K562 (cell line): ENCODE measurements around the gene SHISA8. TPM values are rescaled to one million over a fixed set of nuclear protein-coding genes. Genes with fewer than 3 reads are reported as not detected.
A peak's percentile ranks its signal among the peaks of the same experiment; 100 is the strongest.

Source experiments
- ATAC-seq: fragments of 200-7000 bp; cut with Tn5 transposase; 3 replicates; pipeline ENCODE4 v1.9.1; 2020; ENCODE audit warnings: moderate library complexity
- BruUV-seq: library from RNA; stranded (reverse); fragments of 400-500 nt; replicated peaks from 2 replicates; lab custom pipeline; 2021; lab: Mats Ljungman, UMichigan
- CTCF ChIA-PET: fragments of 300-600 bp; formaldehyde crosslinking; extraction: SDS; loops from one replicate; lab custom pipeline; 2021; ENCODE audit warnings: low intra/inter-chr PET ratio; lab: Yijun Ruan, JAX
- POLR2A ChIA-PET: fragments of 300-600, 350-650 bp; sonication (Branson Sonifier 250); formaldehyde crosslinking; extraction: SDS; loops from one replicate; lab custom pipeline; 2021; ENCODE audit warnings: antibody characterized with exemption, inconsistent platforms; lab: Yijun Ruan, JAX
- DNase-seq, 4 experiments: peaks; one replicate each; pipeline versions ENCODE4 v3.0.0 to v3.0.0-alpha.2; 2011 to 2018; ENCODE audit warnings: low spot score in 3 of 4, mixed read lengths in 3 of 4; ENCODE audit errors: extremely low read depth in 1 of 4
- FAIRE-seq: peaks from 2 replicates; lab custom pipeline; 2011; peaks lifted over from hg19 to GRCh38; lab: Jason Lieb, UNC
- H2AFZ ChIP-seq: 2 replicates; pipeline ENCODE4 v1.6.0; 2011; ENCODE audit warnings: low read depth, low read length, control low read depth, inconsistent platforms
- H3K27ac ChIP-seq: fragments of 200-600 bp; 3 replicates; pipeline ENCODE4 v1.8.0; 2011; ENCODE audit warnings: low read depth, mild to moderate bottlenecking, control low read depth, inconsistent platforms, low read length, moderate library complexity, mixed read lengths; ENCODE audit errors: extremely low read depth
- H3K27me3 ChIP-seq, 2 experiments: fragments of 300-600 bp in 1 of 2; 2 replicates in 1 of 2; 3 replicates in 1 of 2; pipeline versions ENCODE4 v1.6.0 to v1.8.0; 2011; ENCODE audit warnings: inconsistent platforms in 2 of 2, low read length in 2 of 2, mild to moderate bottlenecking in 1 of 2, mixed read lengths in 1 of 2, moderate library complexity in 1 of 2; ENCODE audit not compliant: control insufficient read depth in 2 of 2, insufficient read depth in 2 of 2
- H3K36me3 ChIP-seq: fragments of 300-600 bp; 3 replicates; pipeline ENCODE4 v1.8.0; 2011; ENCODE audit warnings: mild to moderate bottlenecking, low read length, inconsistent platforms; ENCODE audit not compliant: control insufficient read depth, insufficient read depth
- H3K4me1 ChIP-seq, 2 experiments: fragments of 200-600 bp in 1 of 2; replicated peaks in 1 of 2; 2 replicates in 1 of 2; 3 replicates in 1 of 2; pipeline versions ENCODE4 v1.5.1 to v1.8.0; 2011; ENCODE audit warnings: inconsistent platforms in 2 of 2, low read length in 2 of 2, mild to moderate bottlenecking in 1 of 2, mixed read lengths in 1 of 2, moderate library complexity in 1 of 2; ENCODE audit not compliant: control insufficient read depth in 2 of 2, insufficient read depth in 2 of 2
- H3K4me2 ChIP-seq: 2 replicates; pipeline ENCODE4 v1.6.1; 2011; ENCODE audit warnings: low read length, control low read depth, inconsistent platforms, mixed read lengths; ENCODE audit not compliant: insufficient read depth
- H3K4me3 ChIP-seq: fragments of 200-600 bp; sonication (generic), shearing (Covaris generic); 2 replicates; pipeline ENCODE4 v1.5.1; 2016; ENCODE audit warnings: control low read depth, inconsistent platforms
- H3K79me2 ChIP-seq: fragments of 200-600 bp; 3 replicates; pipeline ENCODE4 v1.8.0; 2011; ENCODE audit warnings: low read length, inconsistent platforms; ENCODE audit not compliant: control insufficient read depth, insufficient read depth
- H3K9ac ChIP-seq, 2 experiments: 2 replicates each; pipeline versions ENCODE4 v1.6.0 to v1.6.1; 2011; ENCODE audit warnings: low read depth in 2 of 2, low read length in 2 of 2, control low read depth in 1 of 2, inconsistent platforms in 1 of 2, mild to moderate bottlenecking in 1 of 2, mixed read lengths in 1 of 2; ENCODE audit not compliant: insufficient read depth in 1 of 2
- H3K9me1 ChIP-seq: one replicate; pipeline ENCODE4 v1.6.0; 2011; ENCODE audit warnings: inconsistent platforms, mild to moderate bottlenecking, low read length, moderate library complexity; ENCODE audit not compliant: control insufficient read depth, insufficient read depth
- H3K9me3 ChIP-seq: replicated peaks from 2 replicates; pipeline ENCODE4 v1.5.1; 2011; ENCODE audit warnings: low read depth, low read length, inconsistent platforms; ENCODE audit not compliant: control insufficient read depth, insufficient read depth
- H4K20me1 ChIP-seq: replicated peaks from 2 replicates; pipeline ENCODE4 v1.6.1; 2011; ENCODE audit warnings: low read length, inconsistent platforms, mixed read lengths; ENCODE audit not compliant: control insufficient read depth, insufficient read depth
- SP2 ChIP-seq: IDR thresholded peaks from 2 replicates; pipeline ENCODE4 v1.6.1; 2011; ENCODE audit warnings: mild to moderate bottlenecking, low read depth, low read length, moderate library complexity; ENCODE audit not compliant: poor library complexity, severe bottlenecking; ENCODE audit errors: extremely low read depth
- TOE1 ChIP-seq, 2 experiments: fragments of 450-650 bp in 1 of 2; sonication (generic) in 1 of 2; formaldehyde crosslinking in 1 of 2; IDR thresholded peaks; 2 replicates each; pipeline versions ENCODE4 v1.7.1 to v1.8.0; 2016 to 2022; ENCODE audit warnings: borderline replicate concordance in 2 of 2, mild to moderate bottlenecking in 2 of 2, antibody characterized with exemption in 1 of 2, inconsistent platforms in 1 of 2, low read depth in 1 of 2, missing genetic modification reagents in 1 of 2, moderate library complexity in 1 of 2
- ZNF121 ChIP-seq: sonication (generic); formaldehyde crosslinking; conservative IDR thresholded peaks from 2 replicates; pipeline ENCODE4 v1.8.0; 2022; ENCODE audit warnings: missing genetic modification reagents
- WGBS: fragments of 100-300 bp; shearing (Covaris generic); methylation state at CpG from one replicate; pipeline ENCODE4 v1.1.6; 2016; ENCODE audit warnings: low coverage, mixed read lengths; ENCODE audit not compliant: insufficient coverage; ENCODE audit errors: missing lambda C conversion rate; 5-methylcytosine and 5-hydroxymethylcytosine counted together
- in situ Hi-C: fragments of 300-500 bp; cut with MboI; formaldehyde crosslinking; loops from 4 replicates; pipeline ENCODE4 v1.15.0; 2018; ENCODE audit warnings: inconsistent platforms, mixed read lengths
- intact Hi-C: fragments of 100-400 bp; cut with micrococcal nuclease; formaldehyde crosslinking; loops from 2 replicates; pipeline ENCODE4 v1.14.2; 2022
- polyA plus RNA-seq, 8 experiments: library from polyadenylated mRNA; depleted of rRNA in 4 of 8; stranded (reverse) in 5 of 8; unstranded in 3 of 8; fragments of >200 nt; fragmentation: Nextera tagmentation in 2 of 8; fragmentation: Illumina TruSeq in 1 of 8; extraction: Ambion mirVana in 2 of 8; extraction: Trizol in 1 of 8; gene quantifications; 2 replicates each; pipeline versions ENCODE4 v1.2.1 to v1.2.3, GENCODE V29; 2011 to 2014; ENCODE audit warnings: inconsistent platforms in 1 of 8, missing spikeins in 1 of 8
- total RNA-seq, 7 experiments: library from RNA; depleted of rRNA in 6 of 7; stranded (reverse); fragments of >200 nt in 6 of 7; fragmentation: Illumina TruSeq in 2 of 7; extraction: Trizol in 2 of 7; gene quantifications; 2 replicates each; pipeline versions ENCODE4 v1.2.1 to v1.2.3, GENCODE V29; 2011 to 2021; ENCODE audit warnings: low replicate concordance in 1 of 7
- TF ChIP-seq, protein P1 (sequence below): fragments of 450-650 bp; formaldehyde crosslinking; IDR thresholded peaks from 2 replicates; pipeline ENCODE4 v1.4.0; 2020; ENCODE audit warnings: mild to moderate bottlenecking, moderate library complexity

Gene SHISA8
- total and polyA plus RNA-seq, 9 of the 15 experiments (the other 6 are each of a cell fraction or from before 2014, with no cell fraction given): 0.07 to 3.3 (median 1.1) TPM; not detected in 4

- TF ChIP-seq, protein P1, sequence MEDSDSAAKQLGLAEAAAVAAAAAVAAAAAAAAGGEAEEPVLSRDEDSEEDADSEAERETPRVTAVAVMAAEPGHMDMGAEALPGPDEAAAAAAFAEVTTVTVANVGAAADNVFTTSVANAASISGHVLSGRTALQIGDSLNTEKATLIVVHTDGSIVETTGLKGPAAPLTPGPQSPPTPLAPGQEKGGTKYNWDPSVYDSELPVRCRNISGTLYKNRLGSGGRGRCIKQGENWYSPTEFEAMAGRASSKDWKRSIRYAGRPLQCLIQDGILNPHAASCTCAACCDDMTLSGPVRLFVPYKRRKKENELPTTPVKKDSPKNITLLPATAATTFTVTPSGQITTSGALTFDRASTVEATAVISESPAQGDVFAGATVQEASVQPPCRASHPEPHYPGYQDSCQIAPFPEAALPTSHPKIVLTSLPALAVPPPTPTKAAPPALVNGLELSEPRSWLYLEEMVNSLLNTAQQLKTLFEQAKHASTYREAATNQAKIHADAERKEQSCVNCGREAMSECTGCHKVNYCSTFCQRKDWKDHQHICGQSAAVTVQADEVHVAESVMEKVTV (CRISPR knock-in tag): no peak
- TF ChIP-seq TOE1 (IDR thresholded peaks at IDR 0.05; ENCODE audit: borderline replicate concordance): no peak
- TF ChIP-seq TOE1 (CRISPR knock-in tag; IDR thresholded peaks at IDR 0.05; ENCODE audit: borderline replicate concordance, low read depth): no peak
- no peak for TF ChIP-seq ZNF121
These were observed 23.5 kb downstream of the SHISA8 start (continued) for GRCh38 chr22:41891407-41891806.

DNA sequence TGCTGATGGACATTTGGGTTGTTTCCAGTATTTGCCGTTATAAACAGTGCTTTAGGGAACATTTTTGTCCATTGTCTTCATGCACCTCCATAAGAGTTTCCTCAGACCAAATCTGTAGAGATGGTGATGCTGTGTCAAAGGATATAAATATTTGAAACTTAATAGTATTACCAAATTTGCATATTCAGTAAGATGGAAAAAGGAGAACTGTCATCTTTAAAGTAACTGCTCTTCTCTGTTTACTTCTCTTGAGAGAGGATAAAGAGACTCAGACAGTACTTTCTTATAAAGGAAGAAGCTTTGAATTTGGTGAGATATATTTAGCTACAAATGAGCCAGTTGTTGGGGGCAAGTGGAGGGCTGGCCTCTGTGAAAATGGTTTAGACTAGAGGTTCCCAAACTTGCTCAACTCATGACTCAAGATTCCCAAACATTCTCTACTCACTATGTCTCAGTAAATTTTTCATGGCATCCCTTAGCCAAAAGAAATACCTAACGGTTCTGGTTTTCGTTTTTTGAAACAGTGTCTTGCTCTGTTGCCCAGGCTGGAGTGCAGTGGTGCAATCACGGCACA is 26.2 kb downstream of the SHISA8 start:
- no TSS peak for BruUV-seq
- TF ChIP-seq ZNF121 (peak; percentile 11; the same call in 1 of the 2 replicates), SP2 (no peak)
- intact Hi-C loops (no loop called here), in situ Hi-C loops (no loop called here)
- Histone ChIP-seq H3K4me2 (no peak overlapping the region), H3K27ac (no peak overlapping the region), H4K20me1 (peaks cover 2% of the 10 kb centered on the region; the same call in 1 of the 2 replicates), H3K4me1 (no peaks in the 10 kb centered on the region; a peak in 1 of 5 replicates), H3K36me3 (peaks cover 89% of the 10 kb centered on the region), H3K9me1 (peaks cover under 1% of the 10 kb centered on the region), H3K4me3 (no peak overlapping the region), H2AFZ (no peak overlapping the region), H3K9ac (no peak overlapping the region), H3K79me2 (no peaks in the 10 kb centered on the region; the same call in 2 of the 3 replicates), H3K9me3 (no peaks in the 10 kb centered on the region), H3K27me3 (no peaks in the 10 kb centered on the region)
- ATAC-seq (no peak), DNase-seq (no peak), FAIRE-seq (no peak)
- POLR2A ChIA-PET: interaction anchor here (0.9 to 1.5 kb wide), 2 partner anchors 8 to 20 kb away, joined by 4 read pairs; no protein-coding TSS in a partner anchor
- 73% methylated on average over 2 of the region's 4 CpGs for WGBS
- CTCF ChIA-PET: no interaction called here
